IMR-90 (cell line): ENCODE results near the gene DELE1. TPM values are rescaled to one million over a fixed set of nuclear protein-coding genes. Genes with fewer than 3 reads are reported as not detected.

Source experiments
- ATAC-seq: fragments of 200-7000 bp; cut with Tn5 transposase; 2 replicates; pipeline ENCODE4 v1.9.1; 2020; ENCODE audit warnings: low read depth, mild to moderate bottlenecking, moderate library complexity
- BruUV-seq: library from RNA; stranded (reverse); fragments of 400-500 nt; replicated peaks from 2 replicates; lab custom pipeline; 2021; lab: Mats Ljungman, UMichigan
- CTCF ChIA-PET: fragments of 300-600 bp; formaldehyde crosslinking; extraction: SDS; loops from one replicate; lab custom pipeline; 2021; ENCODE audit warnings: antibody characterized with exemption; lab: Yijun Ruan, JAX
- POLR2A ChIA-PET: fragments of 300-600 bp; sonication (Branson Sonifier 250); formaldehyde crosslinking; loops from one replicate; lab custom pipeline; 2022; ENCODE audit warnings: antibody characterized with exemption; ENCODE audit not compliant: unreplicated experiment; lab: Charles Lee
- DNase-seq: peaks from one replicate; pipeline ENCODE4 v3.0.0; 2013
- H2AFZ ChIP-seq: replicated peaks from 2 replicates; pipeline ENCODE3; 2013; ENCODE audit warnings: low read length, mild to moderate bottlenecking; ENCODE audit not compliant: poor library complexity
- H2AK5ac ChIP-seq: 2 replicates; pipeline ENCODE4 v1.6.1; 2013; ENCODE audit warnings: low read depth, low read length, inconsistent platforms
- H2AK9ac ChIP-seq: replicated peaks from 2 replicates; pipeline ENCODE3; 2013; ENCODE audit warnings: mild to moderate bottlenecking, low read depth, low read length, moderate library complexity; ENCODE audit not compliant: poor library complexity
- H2BK120ac ChIP-seq: 2 replicates; pipeline ENCODE4 v1.6.1; 2013; ENCODE audit warnings: low read depth, low read length, inconsistent platforms
- H2BK15ac ChIP-seq: 3 replicates; pipeline ENCODE4 v1.6.1; 2013; ENCODE audit warnings: low read depth, low read length, inconsistent platforms
- H2BK20ac ChIP-seq: 2 replicates; pipeline ENCODE4 v1.6.1; 2013; ENCODE audit warnings: low read depth, mild to moderate bottlenecking, inconsistent platforms, low read length, moderate library complexity
- H2BK5ac ChIP-seq: 2 replicates; pipeline ENCODE4 v1.6.1; 2013; ENCODE audit warnings: mild to moderate bottlenecking, low read depth, low read length, inconsistent platforms; ENCODE audit not compliant: poor library complexity, severe bottlenecking
- H3K14ac ChIP-seq: replicated peaks from 2 replicates; pipeline ENCODE4 v1.6.1; 2013; ENCODE audit warnings: low read depth, low read length, inconsistent platforms
- H3K18ac ChIP-seq: 2 replicates; pipeline ENCODE4 v1.6.1; 2013; ENCODE audit warnings: low read depth, low read length, control low read depth
- H3K23ac ChIP-seq: 2 replicates; pipeline ENCODE4 v1.6.1; 2013; ENCODE audit warnings: low read depth, low read length, inconsistent platforms
- H3K27ac ChIP-seq: 2 replicates; pipeline ENCODE4 v1.5.1; 2013; ENCODE audit warnings: mild to moderate bottlenecking, control low read depth, low read length; ENCODE audit not compliant: insufficient read depth
- H3K27me3 ChIP-seq: 2 replicates; pipeline ENCODE4 v1.6.1; 2013; ENCODE audit warnings: low read length; ENCODE audit not compliant: control insufficient read depth, insufficient read depth
- H3K36me3 ChIP-seq: 2 replicates; pipeline ENCODE4 v1.6.1; 2013; ENCODE audit warnings: low read length, mixed read lengths; ENCODE audit not compliant: control insufficient read depth, insufficient read depth
- H3K4ac ChIP-seq: 2 replicates; pipeline ENCODE4 v1.6.1; 2013; ENCODE audit warnings: low read depth, low read length, inconsistent platforms
- H3K4me1 ChIP-seq: 2 replicates; pipeline ENCODE4 v1.6.1; 2013; ENCODE audit warnings: low read length, mixed read lengths; ENCODE audit not compliant: control insufficient read depth, insufficient read depth
- H3K4me2 ChIP-seq: 2 replicates; pipeline ENCODE4 v1.6.1; 2013; ENCODE audit warnings: low read depth, mild to moderate bottlenecking, control low read depth, low read length, moderate library complexity
- H3K4me3 ChIP-seq: 2 replicates; pipeline ENCODE4 v1.5.1; 2013; ENCODE audit warnings: low read depth, mild to moderate bottlenecking, control low read depth, low read length, moderate library complexity; ENCODE audit not compliant: insufficient read depth
- H3K56ac ChIP-seq: 2 replicates; pipeline ENCODE4 v1.6.1; 2013; ENCODE audit warnings: low read length, inconsistent platforms; ENCODE audit not compliant: insufficient read depth; ENCODE audit errors: extremely low read depth
- H3K79me1 ChIP-seq, 2 experiments: 2 replicates each; pipeline ENCODE4 v1.6.1; 2013; ENCODE audit warnings: low read length in 2 of 2, inconsistent platforms in 1 of 2, low read depth in 1 of 2
- H3K9ac ChIP-seq: 2 replicates; pipeline ENCODE4 v1.6.1; 2013; ENCODE audit warnings: low read depth, low read length, control low read depth
- H3K9me1 ChIP-seq: 2 replicates; pipeline ENCODE4 v1.6.1; 2013; ENCODE audit warnings: low read length, inconsistent platforms; ENCODE audit not compliant: insufficient read depth
- H3K9me3 ChIP-seq: 2 replicates; pipeline ENCODE4 v1.6.1; 2013; ENCODE audit warnings: low read length; ENCODE audit not compliant: control insufficient read depth, insufficient read depth
- H4K20me1 ChIP-seq: 2 replicates; pipeline ENCODE4 v1.6.1; 2013; ENCODE audit warnings: low read length, inconsistent platforms; ENCODE audit not compliant: insufficient read depth
- H4K5ac ChIP-seq: 2 replicates; pipeline ENCODE4 v1.6.1; 2013; ENCODE audit warnings: mild to moderate bottlenecking, low read depth, low read length, control low read depth
- H4K8ac ChIP-seq, 2 experiments: 2 replicates each; pipeline ENCODE4 v1.6.1; 2013; ENCODE audit warnings: low read depth in 2 of 2, low read length in 2 of 2, control low read depth in 1 of 2, inconsistent platforms in 1 of 2
- H4K91ac ChIP-seq: 2 replicates; pipeline ENCODE4 v1.6.1; 2013; ENCODE audit warnings: low read depth, low read length, inconsistent platforms; ENCODE audit not compliant: insufficient read depth
- CEBPB ChIP-seq: IDR thresholded peaks from 2 replicates; pipeline ENCODE4 v1.6.1; 2012; ENCODE audit warnings: low read depth, low read length, improper control_type of control experiment
- CHD1 ChIP-seq: IDR thresholded peaks from 2 replicates; pipeline ENCODE4 v1.6.1; 2012; ENCODE audit warnings: low read depth, low read length, improper control_type of control experiment
- ELK1 ChIP-seq: fragments of 150-350 bp; IDR thresholded peaks from 2 replicates; pipeline ENCODE4 v1.6.1; 2016; ENCODE audit warnings: low read depth, mild to moderate bottlenecking, low read length, moderate library complexity, borderline replicate concordance
- FOS ChIP-seq: fragments of 150-350 bp; IDR thresholded peaks from 2 replicates; pipeline ENCODE4 v1.6.1; 2016; ENCODE audit warnings: low read depth, low read length
- MAZ ChIP-seq: IDR thresholded peaks from 2 replicates; pipeline ENCODE4 v1.6.1; 2012; ENCODE audit warnings: low read depth, mild to moderate bottlenecking, low read length, improper control_type of control experiment, moderate library complexity, borderline replicate concordance
- MXI1 ChIP-seq: IDR thresholded peaks from 2 replicates; pipeline ENCODE4 v1.6.1; 2012; ENCODE audit warnings: low read depth, mild to moderate bottlenecking, low read length, moderate library complexity, borderline replicate concordance
- RAD21 ChIP-seq: IDR thresholded peaks from 2 replicates; pipeline ENCODE4 v1.6.1; 2012; ENCODE audit warnings: low read length, improper control_type of control experiment
- RCOR1 ChIP-seq: IDR thresholded peaks from 2 replicates; pipeline ENCODE4 v1.6.1; 2012; ENCODE audit warnings: mild to moderate bottlenecking, low read length, improper control_type of control experiment; ENCODE audit not compliant: insufficient replicate concordance
- RFX5 ChIP-seq: IDR thresholded peaks from 2 replicates; pipeline ENCODE4 v1.8.0; 2012; ENCODE audit warnings: low read depth, mild to moderate bottlenecking, low read length, moderate library complexity
- SMC3 ChIP-seq: fragments of 150-350 bp; IDR thresholded peaks from 2 replicates; pipeline ENCODE4 v1.6.1; 2016; ENCODE audit warnings: low read depth, mild to moderate bottlenecking, antibody characterized with exemption, low read length, moderate library complexity
- WGBS, 2 experiments: methylation state at CpG; one replicate each; pipeline versions ENCODE4 v1.1.5 to v1.1.7; 2013; ENCODE audit warnings: missing lambda C conversion rate in 2 of 2; ENCODE audit not compliant: insufficient read length in 1 of 2; ENCODE audit errors: extremely low coverage in 2 of 2; 5-methylcytosine and 5-hydroxymethylcytosine counted together
- dilution Hi-C: fragments of 300-500 bp; cut with HindIII; formaldehyde crosslinking; loops from one replicate; pipeline ENCODE4 v1.14.3; 2018; ENCODE audit warnings: low sequenced_read_pairs; ENCODE audit not compliant: unreplicated experiment
- in situ Hi-C: fragments of 300-500 bp; cut with MboI; formaldehyde crosslinking; loops from 3 replicates; pipeline ENCODE4 v1.14.3; 2019; ENCODE audit warnings: low sequenced_read_pairs, inconsistent platforms, mixed read lengths
- intact Hi-C: fragments of 100-400 bp; cut with micrococcal nuclease; formaldehyde crosslinking; loops from 2 replicates; pipeline ENCODE4 v1.10.0; 2022
- polyA plus RNA-seq, 3 experiments: library from polyadenylated mRNA; depleted of rRNA; stranded (reverse); fragments of >200 nt; gene quantifications; 2 replicates each; pipeline ENCODE4 v1.2.3, GENCODE V29; 2012; ENCODE audit warnings: low replicate concordance in 1 of 3
- total RNA-seq: library from RNA; depleted of rRNA; stranded (reverse); fragments of >200 nt; gene quantifications from 2 replicates; pipeline ENCODE4 v1.2.3, GENCODE V29; 2012
- TF ChIP-seq, protein P1 (sequence below): conservative IDR thresholded peaks from 2 replicates; pipeline ENCODE4 v1.5.1; 2012; ENCODE audit warnings: mild to moderate bottlenecking, low read depth, low read length, improper control_type of control experiment
- TF ChIP-seq, protein P2 (sequence below): fragments of 150-350 bp; IDR thresholded peaks from 2 replicates; pipeline ENCODE4 v1.6.1; 2017; ENCODE audit warnings: mild to moderate bottlenecking, antibody characterized with exemption, low read length, low read depth

DELE1 gene
- total and polyA plus RNA-seq, 2 of the 4 experiments (the other 2 are of a cell fraction) = 28.0 to 66.1 TPM

DNA sequence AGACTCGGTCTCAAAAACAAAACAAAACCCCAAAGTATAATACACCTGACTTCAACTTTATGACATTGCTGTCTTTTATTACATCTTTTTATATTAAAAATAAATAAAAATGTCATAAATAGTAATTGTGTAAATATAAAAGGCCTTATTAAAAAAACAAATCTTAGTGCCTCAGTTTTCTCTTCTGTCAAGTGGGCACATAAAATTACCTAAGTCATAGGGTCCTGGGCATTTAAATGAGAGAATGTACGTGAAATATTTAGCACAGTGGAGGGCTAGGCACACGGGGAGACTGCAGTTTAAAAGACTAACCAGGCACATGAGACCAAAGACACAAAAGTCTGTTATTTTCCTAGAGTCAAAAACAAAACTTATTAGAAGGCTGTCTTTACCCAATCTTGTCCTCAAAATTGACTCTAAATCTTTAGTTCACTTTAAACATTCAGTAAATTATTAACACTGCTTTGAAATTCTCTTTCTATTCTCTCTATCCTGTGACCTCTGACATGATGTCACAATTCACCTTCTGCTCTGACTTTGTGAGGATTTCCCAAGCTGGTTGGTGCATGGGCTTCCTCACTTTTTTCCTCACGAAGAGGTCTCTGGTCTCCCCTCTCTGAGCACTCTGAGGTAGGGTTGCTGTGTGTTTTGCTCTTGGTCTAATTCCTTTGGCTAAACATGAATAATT is 42.7 kb downstream of the DELE1 start:
- no peak overlapping the region for H3K23ac ChIP-seq
- no peaks in the 10 kb centered on the region for H3K27me3 ChIP-seq
- H2BK15ac ChIP-seq = no peak overlapping the region
- H2AK9ac ChIP-seq = no peak overlapping the region
- no peak overlapping the region for H4K5ac ChIP-seq
- no peak overlapping the region for H4K91ac ChIP-seq
- H2BK5ac ChIP-seq = no peak overlapping the region
- no peak overlapping the region for H3K18ac ChIP-seq
- H2BK120ac ChIP-seq = no peak overlapping the region
- dilution Hi-C loops = no loop called here
- ATAC-seq (no peak), DNase-seq (no peak)
- no TSS peak for BruUV-seq
- no CpG with 5 or more reads among the region's 4 CpGs for WGBS, 2 experiments
- H3K14ac ChIP-seq = no peak overlapping the region
- no peaks in the 10 kb centered on the region for H4K20me1 ChIP-seq
- no peak overlapping the region for H3K27ac ChIP-seq
- H4K8ac ChIP-seq = no peak overlapping the region
- H3K36me3 ChIP-seq = peaks cover 3% of the 10 kb centered on the region; the same call in 1 of the 2 replicates
- H3K79me1 ChIP-seq = peaks cover 7 to 21% of the 10 kb centered on the region in 2 experiments; a peak in 2 of 4 replicates
- H3K9ac ChIP-seq = no peak overlapping the region
- TF ChIP-seq CEBPB (no peak), RAD21 (no peak), FOS (no peak), ELK1 (no peak), RFX5 (no peak), CHD1 (no peak), RCOR1 (no peak), MXI1 (no peak), MAZ (no peak), SMC3 (no peak)
- TF ChIP-seq, protein P1, sequence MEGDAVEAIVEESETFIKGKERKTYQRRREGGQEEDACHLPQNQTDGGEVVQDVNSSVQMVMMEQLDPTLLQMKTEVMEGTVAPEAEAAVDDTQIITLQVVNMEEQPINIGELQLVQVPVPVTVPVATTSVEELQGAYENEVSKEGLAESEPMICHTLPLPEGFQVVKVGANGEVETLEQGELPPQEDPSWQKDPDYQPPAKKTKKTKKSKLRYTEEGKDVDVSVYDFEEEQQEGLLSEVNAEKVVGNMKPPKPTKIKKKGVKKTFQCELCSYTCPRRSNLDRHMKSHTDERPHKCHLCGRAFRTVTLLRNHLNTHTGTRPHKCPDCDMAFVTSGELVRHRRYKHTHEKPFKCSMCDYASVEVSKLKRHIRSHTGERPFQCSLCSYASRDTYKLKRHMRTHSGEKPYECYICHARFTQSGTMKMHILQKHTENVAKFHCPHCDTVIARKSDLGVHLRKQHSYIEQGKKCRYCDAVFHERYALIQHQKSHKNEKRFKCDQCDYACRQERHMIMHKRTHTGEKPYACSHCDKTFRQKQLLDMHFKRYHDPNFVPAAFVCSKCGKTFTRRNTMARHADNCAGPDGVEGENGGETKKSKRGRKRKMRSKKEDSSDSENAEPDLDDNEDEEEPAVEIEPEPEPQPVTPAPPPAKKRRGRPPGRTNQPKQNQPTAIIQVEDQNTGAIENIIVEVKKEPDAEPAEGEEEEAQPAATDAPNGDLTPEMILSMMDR = no peak
- TF ChIP-seq, protein P2, sequence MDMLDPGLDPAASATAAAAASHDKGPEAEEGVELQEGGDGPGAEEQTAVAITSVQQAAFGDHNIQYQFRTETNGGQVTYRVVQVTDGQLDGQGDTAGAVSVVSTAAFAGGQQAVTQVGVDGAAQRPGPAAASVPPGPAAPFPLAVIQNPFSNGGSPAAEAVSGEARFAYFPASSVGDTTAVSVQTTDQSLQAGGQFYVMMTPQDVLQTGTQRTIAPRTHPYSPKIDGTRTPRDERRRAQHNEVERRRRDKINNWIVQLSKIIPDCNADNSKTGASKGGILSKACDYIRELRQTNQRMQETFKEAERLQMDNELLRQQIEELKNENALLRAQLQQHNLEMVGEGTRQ = no peak
- no peak overlapping the region for H3K4me3 ChIP-seq
- POLR2A ChIA-PET = no interaction called here
- intact Hi-C loops = no loop called here
- CTCF ChIA-PET = interaction anchor here (0.6 kb wide), 1 partner anchor 86 kb away, joined by 3 read pairs; no protein-coding TSS in a partner anchor
- H2AFZ ChIP-seq = no peak overlapping the region
- H3K4me1 ChIP-seq = 0 out of 2 replicates have a peak, but pooled peaks cover 6% of the 10 kb centered on the region
- peaks cover 3% of the 10 kb centered on the region; the same call in 1 of the 2 replicates for H3K9me1 ChIP-seq
- H2BK20ac ChIP-seq = no peak overlapping the region
- in situ Hi-C loops = no loop called here
- no peak overlapping the region for H3K4me2 ChIP-seq
- H3K4ac ChIP-seq = no peak overlapping the region
- H3K56ac ChIP-seq = no peak overlapping the region
- no peak overlapping the region for H2AK5ac ChIP-seq
- H3K9me3 ChIP-seq = no peaks in the 10 kb centered on the region
